Testis (tissue), 3 donors: ENCODE results near the gene ATP8A1. TPM values are rescaled to one million over a fixed set of nuclear protein-coding genes. Genes with fewer than 3 reads are reported as not detected.

Experiments used
- DNase-seq: peaks from one replicate; pipeline ENCODE4 v3.0.0-alpha.2; 2019
- H3K27ac ChIP-seq, 2 donors: fragments of 200-600 bp; sonication (generic); one replicate each; pipeline ENCODE4 v1.5.1; 2019
- H3K27me3 ChIP-seq: fragments of 200-600 bp; sonication (generic); one replicate; pipeline ENCODE4 v1.5.1; 2019
- H3K36me3 ChIP-seq: fragments of 200-600 bp; sonication (generic); one replicate; pipeline ENCODE4 v1.5.1; 2017; ENCODE audit warnings: low read depth; ENCODE audit errors: missing control alignments
- H3K4me1 ChIP-seq: fragments of 200-600 bp; sonication (generic); one replicate; pipeline ENCODE4 v1.5.1; 2019
- H3K4me3 ChIP-seq, 2 donors: fragments of 200-600 bp; sonication (generic); one replicate each; pipeline ENCODE4 v1.5.1; 2017 to 2019
- H3K9me3 ChIP-seq: fragments of 200-600 bp; sonication (generic); one replicate; pipeline ENCODE4 v1.5.1; 2017
- POLR2A ChIP-seq: fragments of 450-650 bp; IDR thresholded peaks from one replicate; pipeline ENCODE4 v1.6.1; 2017; ENCODE audit warnings: antibody characterized with exemption, mild to moderate bottlenecking, moderate library complexity
- WGBS, 2 donors: methylation state at CpG; one replicate each; pipeline ENCODE4 v1.1.5; 2018; 5-methylcytosine and 5-hydroxymethylcytosine counted together
- intact Hi-C: fragments of 100-400 bp; cut with DNase I; formaldehyde crosslinking; loops from one replicate; pipeline ENCODE4 v1.15.1; 2023; ENCODE audit warnings: low total_unique reads
- polyA plus RNA-seq: library from polyadenylated mRNA; stranded (reverse); fragments of 350-450 nt; fragmentation: Illumina TruSeq; extraction: RNeasy Lipid Tissue Mini Kit (QIAGEN cat#74804); gene quantifications from one replicate; pipeline ENCODE4 v1.2.3, GENCODE V29; 2014; ENCODE audit warnings: low read depth, low replicate concordance; ENCODE audit not compliant: insufficient read depth
- total RNA-seq, 2 donors: library from RNA; depleted of rRNA; stranded (reverse); fragments of >200 nt; gene quantifications; one replicate each; pipeline ENCODE4 v1.2.3, GENCODE V29; 2016
- TF ChIP-seq, protein P1 (sequence below), 3 experiments: fragments of 450-650 bp in 2 of 3; fragments of 200-600 bp in 1 of 3; sonication (generic) in 1 of 3; IDR thresholded peaks; one replicate each; pipeline ENCODE4 v1.5.1; 2016 to 2019; ENCODE audit warnings: antibody characterized with exemption in 3 of 3, mild to moderate bottlenecking in 2 of 3, moderate library complexity in 1 of 3

ATP8A1 gene
- total and polyA plus RNA-seq, 3 donors from 2014 or later = 5.5 to 32.5 (median 18.8) TPM

DNA sequence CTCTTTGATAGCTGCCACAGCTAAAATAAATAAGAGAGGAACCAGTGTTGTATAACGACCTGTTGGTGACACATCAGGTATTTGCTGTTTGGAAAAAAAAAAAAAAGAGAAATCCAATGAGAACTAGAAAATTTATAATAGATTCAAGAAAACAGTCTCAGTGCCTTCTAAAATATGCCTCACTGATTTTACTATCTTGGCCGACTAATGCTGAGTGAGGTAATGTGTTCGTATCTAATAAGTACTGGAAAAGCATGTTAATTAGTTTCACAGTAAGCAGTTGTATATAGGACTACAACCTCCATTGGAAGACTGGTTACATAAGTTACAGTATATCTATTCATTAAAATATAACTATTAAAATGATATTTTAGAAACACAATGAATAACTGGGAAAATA lies 32.4 kb downstream of the ATP8A1 start:
- no peak for DNase-seq
- WGBS, 2 donors = 94 to 96% methylated on average over 3 of the region's 3 CpGs
- Histone ChIP-seq H3K4me1 (peaks cover 5% of the 10 kb centered on the region), H3K9me3 (no peaks in the 10 kb centered on the region), H3K27me3 (no peaks in the 10 kb centered on the region), H3K4me3 (no peak overlapping the region), H3K27ac (no peak overlapping the region), H3K36me3 (no peaks in the 10 kb centered on the region)
- TF ChIP-seq, protein P1, sequence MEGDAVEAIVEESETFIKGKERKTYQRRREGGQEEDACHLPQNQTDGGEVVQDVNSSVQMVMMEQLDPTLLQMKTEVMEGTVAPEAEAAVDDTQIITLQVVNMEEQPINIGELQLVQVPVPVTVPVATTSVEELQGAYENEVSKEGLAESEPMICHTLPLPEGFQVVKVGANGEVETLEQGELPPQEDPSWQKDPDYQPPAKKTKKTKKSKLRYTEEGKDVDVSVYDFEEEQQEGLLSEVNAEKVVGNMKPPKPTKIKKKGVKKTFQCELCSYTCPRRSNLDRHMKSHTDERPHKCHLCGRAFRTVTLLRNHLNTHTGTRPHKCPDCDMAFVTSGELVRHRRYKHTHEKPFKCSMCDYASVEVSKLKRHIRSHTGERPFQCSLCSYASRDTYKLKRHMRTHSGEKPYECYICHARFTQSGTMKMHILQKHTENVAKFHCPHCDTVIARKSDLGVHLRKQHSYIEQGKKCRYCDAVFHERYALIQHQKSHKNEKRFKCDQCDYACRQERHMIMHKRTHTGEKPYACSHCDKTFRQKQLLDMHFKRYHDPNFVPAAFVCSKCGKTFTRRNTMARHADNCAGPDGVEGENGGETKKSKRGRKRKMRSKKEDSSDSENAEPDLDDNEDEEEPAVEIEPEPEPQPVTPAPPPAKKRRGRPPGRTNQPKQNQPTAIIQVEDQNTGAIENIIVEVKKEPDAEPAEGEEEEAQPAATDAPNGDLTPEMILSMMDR (IDR thresholded peaks at IDR 0.05) = no peak
- no peak for TF ChIP-seq POLR2A
- intact Hi-C loops = no loop called here

DNA sequence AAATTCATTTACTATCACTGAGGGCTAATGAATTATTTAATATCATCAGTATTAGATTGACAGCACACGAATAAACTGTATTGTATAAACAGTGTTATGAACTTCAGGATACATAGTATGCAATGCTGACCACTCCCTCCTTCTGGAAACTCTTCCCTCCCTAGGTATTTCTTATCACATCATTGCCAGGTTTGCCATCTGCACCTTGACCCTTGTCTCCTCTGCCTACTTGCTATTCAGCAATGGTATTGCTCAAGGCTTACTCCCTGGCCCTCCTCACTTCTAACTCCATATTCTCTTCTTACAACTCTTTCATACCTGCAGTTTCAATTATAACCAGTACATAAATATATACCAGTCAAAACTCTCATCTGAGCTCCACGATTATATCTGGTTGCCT lies 38.9 kb downstream of the ATP8A1 start:
- no peak for TF ChIP-seq POLR2A
- TF ChIP-seq, protein P1 (IDR thresholded peaks at IDR 0.05) = no peak
- no peaks in the 10 kb centered on the region for H3K9me3 ChIP-seq
- H3K4me3 ChIP-seq = no peak overlapping the region
- intact Hi-C loops = no loop called here
- H3K4me1 ChIP-seq = peaks cover 11% of the 10 kb centered on the region
- DNase-seq = no peak
- H3K36me3 ChIP-seq = no peaks in the 10 kb centered on the region
- H3K27me3 ChIP-seq = no peaks in the 10 kb centered on the region
- H3K27ac ChIP-seq = no peak overlapping the region
- 74 to 88% methylated on average over 2 of the region's 2 CpGs for WGBS, 2 donors

DNA sequence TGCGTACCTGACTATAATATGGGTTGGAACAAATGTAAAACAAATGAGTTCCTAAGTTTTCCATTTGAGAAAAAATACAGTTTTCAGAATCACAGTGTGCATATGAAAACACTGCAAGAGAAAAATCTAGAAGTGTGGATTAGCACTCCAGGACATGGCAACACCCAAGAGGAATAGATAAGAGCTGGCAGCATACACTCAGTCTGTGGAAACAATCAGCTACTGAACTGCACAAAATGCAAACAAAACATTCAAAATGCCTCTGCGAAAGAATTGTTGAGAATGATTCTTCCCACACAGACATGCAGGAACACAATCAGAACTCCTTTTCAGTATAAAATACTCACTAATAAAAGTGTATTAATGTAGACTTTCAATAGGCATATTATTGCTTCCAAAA lies 39.9 kb downstream of the ATP8A1 start:
- TF ChIP-seq, protein P1 (IDR thresholded peaks at IDR 0.05) = no peak
- no peak for TF ChIP-seq POLR2A
- intact Hi-C loops = no loop called here
- H3K27me3 ChIP-seq = no peaks in the 10 kb centered on the region
- DNase-seq = no peak
- H3K36me3 ChIP-seq = no peaks in the 10 kb centered on the region
- whole genome bisulfite sequencing, 2 donors = 52 to 62% methylated on average over 2 of the region's 2 CpGs
- H3K4me3 ChIP-seq = no peak overlapping the region
- H3K27ac ChIP-seq = no peak overlapping the region
- H3K9me3 ChIP-seq = no peaks in the 10 kb centered on the region
- H3K4me1 ChIP-seq = peaks cover 11% of the 10 kb centered on the region

DNA sequence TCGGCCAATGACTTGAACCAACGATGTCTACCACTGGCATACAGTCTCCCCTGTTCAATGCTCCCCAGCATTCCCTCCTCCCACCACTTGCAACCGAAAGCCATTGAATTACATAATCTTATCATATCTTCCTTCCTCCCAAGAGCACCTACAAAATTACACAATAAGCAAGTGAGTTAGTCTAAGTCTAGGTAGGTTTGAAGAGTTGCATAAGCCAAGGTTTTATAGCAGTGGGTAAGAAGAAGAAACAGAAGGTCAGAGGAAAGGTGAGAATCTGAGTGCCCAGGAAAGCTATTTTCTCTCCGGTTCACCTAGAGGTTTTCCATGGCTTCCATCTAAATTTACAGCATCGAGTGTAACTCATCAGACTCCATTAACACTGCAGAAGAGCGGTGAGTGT lies 40.3 kb downstream of the ATP8A1 start:
- WGBS, 2 donors = 81 to 89% methylated on average over 6 of the region's 6 CpGs
- intact Hi-C loops = no loop called here
- TF ChIP-seq, protein P1 (IDR thresholded peaks at IDR 0.05) = no peak
- no peak for TF ChIP-seq POLR2A

DNA sequence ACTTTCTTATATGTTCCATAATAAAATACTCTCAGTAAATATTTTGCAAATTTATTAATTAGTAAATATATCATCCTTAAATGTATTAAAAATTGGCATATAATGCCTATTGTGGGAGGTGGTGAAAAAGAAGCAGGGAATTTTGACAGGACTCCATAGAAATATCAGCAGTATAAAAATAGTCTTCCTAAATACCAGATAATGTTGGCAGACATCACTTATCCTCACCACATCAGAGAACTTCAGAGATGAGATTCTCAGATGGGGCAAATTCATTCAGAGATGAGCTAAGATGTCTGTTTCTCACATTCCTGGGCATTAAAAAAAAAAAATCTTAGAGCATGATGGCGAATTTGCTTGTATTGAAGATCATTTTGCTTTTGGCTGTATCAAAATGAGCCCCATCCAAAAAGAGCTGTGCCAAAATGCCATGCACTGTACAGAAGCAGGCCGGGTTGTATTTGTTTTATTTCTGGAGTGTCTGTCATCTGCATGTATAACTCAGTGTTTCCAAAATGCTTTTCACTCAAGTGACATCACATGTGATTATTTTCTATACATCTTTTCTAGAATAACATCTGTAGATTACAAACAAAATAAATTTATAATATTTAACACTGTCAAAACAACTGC lies 41.7 kb downstream of the ATP8A1 start:
- no peak overlapping the region for H3K27ac ChIP-seq
- H3K36me3 ChIP-seq = no peaks in the 10 kb centered on the region
- no peak overlapping the region for H3K4me3 ChIP-seq
- no peak for DNase-seq
- WGBS, 2 donors = 89 to 96% methylated on average over 2 of the region's 2 CpGs
- no peak for TF ChIP-seq POLR2A
- TF ChIP-seq, protein P1 (IDR thresholded peaks at IDR 0.05) = no peak
- H3K9me3 ChIP-seq = no peaks in the 10 kb centered on the region
- intact Hi-C loops = no loop called here
- peaks cover 11% of the 10 kb centered on the region for H3K4me1 ChIP-seq
- no peaks in the 10 kb centered on the region for H3K27me3 ChIP-seq

More for the DNA sequence above, 40.3 kb downstream of the ATP8A1 start:
- no peaks in the 10 kb centered on the region for H3K27me3 ChIP-seq
- no peak for DNase-seq
- H3K4me1 ChIP-seq = peaks cover 11% of the 10 kb centered on the region
- no peaks in the 10 kb centered on the region for H3K36me3 ChIP-seq
- no peak overlapping the region for H3K4me3 ChIP-seq
- H3K9me3 ChIP-seq = no peaks in the 10 kb centered on the region
- no peak overlapping the region for H3K27ac ChIP-seq
